ENCODE results near the gene TUBA1C.

GRCh38 chr12:49259452-49259851 lies 5.4 kb upstream of the TUBA1C start:
- TF ChIP-seq CTCF (IDR thresholded peaks at IDR 0.05 in 4 of 5, conservative IDR thresholded peaks at IDR 0.05 in 1 of 5) (no peak), POLR2A (IDR thresholded peaks at IDR 0.05) (no peak)

Data from gastrocnemius medialis (tissue), 4 donors.